Subcutaneous abdominal adipose tissue (tissue), 5 donors: ENCODE measurements around the gene AKNAD1.
"Not testable (repeated sequence)": the region's sequence is repeated elsewhere in the genome, so short reads cannot be mapped to it uniquely, and the experiment has no call there.

Experiments
- H3K27ac ChIP-seq: one replicate; pipeline ENCODE4 v1.7.0; 2013; ENCODE audit warnings: low read depth, mild to moderate bottlenecking, inconsistent platforms, low read length, moderate library complexity
- H3K27me3 ChIP-seq, 5 donors: one replicate each; pipeline ENCODE4 v1.7.0; 2013; ENCODE audit warnings: low read length in 5 of 5, inconsistent platforms in 1 of 5; ENCODE audit not compliant: control insufficient read depth in 5 of 5, insufficient read depth in 4 of 5
- H3K36me3 ChIP-seq, 5 donors: one replicate each; pipeline ENCODE4 v1.7.0; 2013; ENCODE audit warnings: low read length in 5 of 5; ENCODE audit not compliant: control insufficient read depth in 5 of 5, insufficient read depth in 5 of 5
- H3K4me1 ChIP-seq, 5 donors: one replicate each; pipeline ENCODE4 v1.7.0; 2013; ENCODE audit warnings: low read length in 5 of 5, mild to moderate bottlenecking in 3 of 5, moderate library complexity in 1 of 5; ENCODE audit not compliant: control insufficient read depth in 5 of 5, insufficient read depth in 5 of 5
- H3K4me3 ChIP-seq, 5 donors: one replicate each; pipeline ENCODE4 v1.7.0; 2013; ENCODE audit warnings: low read length in 5 of 5, low read depth in 1 of 5
- H3K9ac ChIP-seq, 5 donors: one replicate each; pipeline ENCODE4 v1.7.0; 2013; ENCODE audit warnings: low read length in 5 of 5, mild to moderate bottlenecking in 4 of 5, moderate library complexity in 3 of 5
- H3K9me3 ChIP-seq, 5 donors: one replicate each; pipeline ENCODE4 v1.7.0; 2013; ENCODE audit warnings: low read length in 5 of 5; ENCODE audit not compliant: control insufficient read depth in 5 of 5
- donor health status: healthy.
- donor health status: healthy.
- donor health status: healthy.
- donor health status: healthy.
- donor health status: healthy.

AKNAD1 gene, protein sequence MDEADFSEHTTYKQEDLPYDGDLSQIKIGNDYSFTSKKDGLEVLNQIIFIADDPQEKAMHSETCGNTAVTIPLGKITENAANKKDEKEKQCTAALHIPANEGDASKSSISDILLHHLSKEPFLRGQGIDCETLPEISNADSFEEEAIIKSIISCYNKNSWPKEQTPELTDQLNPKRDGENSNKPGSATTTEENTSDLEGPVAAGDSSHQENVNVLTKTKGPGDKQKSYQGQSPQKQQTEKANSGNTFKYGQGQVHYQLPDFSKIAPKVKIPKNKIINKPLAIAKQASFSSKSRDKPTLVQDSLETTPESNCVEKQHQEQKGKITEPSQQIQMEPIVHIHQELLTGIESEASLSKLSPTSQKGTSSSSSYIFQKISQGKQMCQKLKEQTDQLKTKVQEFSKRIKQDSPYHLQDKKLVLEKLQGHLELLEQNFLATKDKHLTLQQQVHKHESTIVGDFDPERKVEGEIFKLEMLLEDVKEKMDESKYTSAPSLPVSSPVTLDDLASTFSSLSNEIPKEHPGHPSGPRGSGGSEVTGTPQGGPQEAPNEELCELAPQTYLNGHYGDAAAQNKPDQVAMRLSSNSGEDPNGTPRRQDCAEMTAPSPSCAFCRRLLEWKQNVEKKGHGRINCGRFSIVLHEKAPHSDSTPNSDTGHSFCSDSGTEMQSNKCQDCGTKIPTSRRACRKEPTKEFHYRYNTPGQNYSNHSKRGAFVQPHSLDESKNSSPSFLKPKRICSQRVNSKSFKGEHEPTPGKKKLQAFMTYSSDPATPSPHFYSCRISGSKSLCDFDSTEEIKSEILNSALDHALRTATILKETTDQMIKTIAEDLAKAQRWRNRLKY

DNA sequence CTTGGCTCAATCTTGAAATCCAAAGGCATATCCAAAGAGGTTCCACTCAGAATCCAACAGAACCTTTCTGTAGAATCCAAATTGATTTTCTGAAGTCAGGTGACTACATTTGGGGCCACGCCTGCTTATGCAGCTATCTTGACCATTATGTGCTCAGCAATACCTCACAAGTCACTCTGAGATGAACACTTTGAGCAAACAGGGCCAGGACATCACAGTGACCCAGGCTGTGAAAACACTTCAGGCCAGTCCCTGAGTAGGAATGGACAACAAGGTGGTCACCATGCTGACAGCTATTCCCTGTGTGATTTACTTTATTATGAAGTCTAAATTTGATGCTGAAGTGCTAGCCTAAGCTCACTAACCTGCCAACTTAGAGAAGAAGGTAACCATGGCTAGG is at the start of gene AKNAD1:
TSS of gene AKNAD1 (minus strand) at position 101 of the 400 bp plus-strand sequence. CDS start 4,430 bp downstream, outside the sequence.
- Histone ChIP-seq H3K4me3 (no peak within 1 kb of the TSS), H3K4me1 (peaks cover 0 to 7% (median 5%) of the 10 kb centered on the region in 5 donors), H3K36me3 (peaks cover 0 to 3% (median 0%) of the 10 kb centered on the region in 5 donors), H3K9ac (no peak within 1 kb of the TSS), H3K27ac (no peak within 1 kb of the TSS), H3K27me3 (peaks cover 0 to 2% (median 0%) of the 10 kb centered on the region in 5 donors), H3K9me3 (no peaks in the 10 kb centered on the region)

DNA sequence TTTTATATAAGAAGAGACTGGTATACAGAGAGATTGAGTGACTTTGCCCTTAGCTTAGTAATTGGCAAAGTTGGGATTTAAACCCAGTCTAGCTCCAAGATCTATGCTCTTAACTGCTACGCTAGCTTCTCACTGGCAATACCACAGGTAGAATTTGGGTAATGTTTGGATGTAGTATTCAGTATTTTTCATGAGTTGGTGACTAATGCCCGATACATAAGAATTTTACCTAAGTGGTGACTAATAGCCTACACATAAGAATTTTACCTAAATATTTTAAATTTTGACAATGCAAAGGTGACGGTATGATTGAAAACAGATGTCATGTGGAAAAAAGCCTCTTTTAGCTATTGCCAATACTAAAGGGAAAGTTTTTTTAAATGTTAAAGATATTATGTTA is 44.2 kb upstream of the AKNAD1 start:
- H3K9ac ChIP-seq, result no peak overlapping the region
- H3K27me3 ChIP-seq, result no peaks in the 10 kb centered on the region
- H3K9me3 ChIP-seq, result no peaks in the 10 kb centered on the region
- no peak overlapping the region for H3K27ac ChIP-seq
- no peaks in the 10 kb centered on the region for H3K36me3 ChIP-seq
- no peak overlapping the region for H3K4me3 ChIP-seq
- H3K4me1 ChIP-seq, result no peaks in the 10 kb centered on the region

- H3K27me3 ChIP-seq, result no peaks in the 10 kb centered on the region
- H3K36me3 ChIP-seq, result no peaks in the 10 kb centered on the region
- no peak overlapping the region for H3K4me3 ChIP-seq
- no peaks in the 10 kb centered on the region for H3K4me1 ChIP-seq
- no peak overlapping the region for H3K27ac ChIP-seq
- H3K9me3 ChIP-seq, result no peaks in the 10 kb centered on the region
- H3K9ac ChIP-seq, result no peak overlapping the region
Measured at GRCh38 chr1:108897865-108898720, 41.2 kb upstream of the AKNAD1 start.

DNA sequence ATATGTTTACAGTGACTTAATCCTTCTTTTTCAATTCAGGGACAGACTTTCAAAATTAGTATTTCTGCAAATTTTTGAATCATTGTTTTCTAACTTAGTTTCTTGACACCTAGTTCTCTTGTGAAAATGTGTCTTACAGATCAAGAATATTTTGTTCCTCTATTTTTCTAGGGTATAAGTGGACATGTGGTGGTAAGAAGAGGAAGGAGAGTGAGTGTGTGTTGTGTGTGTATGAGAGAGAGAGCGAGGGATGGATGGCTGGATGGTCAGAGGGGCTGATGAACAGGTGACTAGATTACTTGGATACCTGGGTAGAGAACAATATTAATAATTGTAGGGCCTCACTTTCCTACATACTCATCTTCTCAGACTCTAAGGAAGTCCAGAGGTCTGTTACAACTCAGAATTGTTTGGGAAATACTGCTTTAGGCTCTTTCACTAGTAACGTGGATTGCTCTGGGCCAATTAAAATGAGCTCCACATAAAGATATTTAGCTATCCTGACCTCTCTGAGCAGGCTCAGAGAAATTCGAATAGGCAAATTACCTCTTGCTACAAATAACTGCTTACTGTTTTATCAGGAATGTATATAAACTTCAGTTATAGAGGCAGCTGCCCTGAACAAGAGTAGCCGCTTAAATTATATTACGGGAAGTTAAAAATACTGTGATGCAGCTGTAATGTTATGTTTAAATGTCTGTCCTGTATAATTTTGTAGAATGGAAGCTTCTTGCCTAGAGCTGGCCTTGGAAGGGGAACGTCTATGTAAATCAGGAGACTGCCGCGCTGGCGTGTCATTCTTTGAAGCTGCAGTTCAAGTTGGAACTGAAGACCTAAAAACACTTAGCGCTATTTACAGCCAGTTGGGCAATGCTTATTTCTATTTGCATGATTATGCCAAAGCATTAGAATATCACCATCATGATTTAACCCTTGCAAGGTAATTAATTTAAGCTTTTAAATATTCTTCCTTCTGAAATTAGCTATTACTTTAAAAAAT is 39.6 kb upstream of the AKNAD1 start:
- H3K36me3 ChIP-seq, result no peaks in the 10 kb centered on the region
- H3K27me3 ChIP-seq, result no peaks in the 10 kb centered on the region
- no peaks in the 10 kb centered on the region for H3K4me1 ChIP-seq
- no peak overlapping the region for H3K27ac ChIP-seq
- no peak overlapping the region for H3K9ac ChIP-seq
- no peaks in the 10 kb centered on the region for H3K9me3 ChIP-seq
- no peak overlapping the region for H3K4me3 ChIP-seq

GRCh38 chr1:108893141-108893530 is 36.2 kb upstream of the AKNAD1 start:
- no peaks in the 10 kb centered on the region for H3K9me3 ChIP-seq
- H3K4me1 ChIP-seq, result no peaks in the 10 kb centered on the region
- no peak overlapping the region for H3K9ac ChIP-seq
- H3K27ac ChIP-seq, result no peak overlapping the region
- no peak overlapping the region for H3K4me3 ChIP-seq
- H3K27me3 ChIP-seq, result no peaks in the 10 kb centered on the region
- H3K36me3 ChIP-seq, result no peaks in the 10 kb centered on the region

DNA sequence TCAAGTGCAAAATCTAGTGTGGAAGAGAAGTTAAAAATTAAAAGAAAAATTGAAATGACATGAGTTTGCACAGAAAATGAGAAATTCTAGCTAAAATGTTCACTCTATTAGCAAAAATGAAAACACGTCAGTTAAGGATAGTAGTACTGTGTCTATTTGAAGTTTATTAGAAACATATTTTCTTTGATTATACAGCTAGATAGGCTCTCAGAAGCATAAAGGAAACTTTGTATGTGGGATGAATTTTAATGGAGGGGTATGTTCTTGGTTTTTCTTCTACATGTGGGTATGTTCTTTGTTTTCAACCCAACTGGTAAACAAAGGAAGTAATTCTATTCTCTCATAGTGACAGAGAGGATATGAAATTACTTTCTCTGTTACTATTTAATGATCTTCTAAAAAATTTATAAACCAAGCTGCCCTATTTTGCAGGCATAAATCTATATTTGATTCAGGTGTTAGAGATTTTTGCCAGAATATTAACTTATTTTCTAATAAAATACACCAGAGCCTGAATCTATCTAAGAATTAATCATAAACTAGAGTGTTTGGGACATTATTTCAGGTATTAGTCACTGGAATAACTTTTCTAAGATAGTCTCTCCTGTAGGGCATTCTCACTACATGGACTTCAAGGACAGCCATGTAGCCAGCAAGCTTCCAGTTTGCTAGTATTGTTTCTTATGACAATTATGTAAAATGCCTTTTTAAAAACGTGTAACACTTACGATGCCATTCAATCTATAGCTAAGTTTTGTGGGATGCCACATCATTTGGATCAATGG is 35.7 kb upstream of the AKNAD1 start:
- Histone ChIP-seq H3K4me1 (no peaks in the 10 kb centered on the region), H3K27ac (no peak overlapping the region), H3K27me3 (no peaks in the 10 kb centered on the region), H3K36me3 (no peaks in the 10 kb centered on the region), H3K9me3 (no peaks in the 10 kb centered on the region), H3K9ac (no peak overlapping the region), H3K4me3 (no peak overlapping the region)

- no peak overlapping the region for H3K9ac ChIP-seq
- no peak overlapping the region for H3K4me3 ChIP-seq
- H3K9me3 ChIP-seq, result no peaks in the 10 kb centered on the region
- no peaks in the 10 kb centered on the region for H3K27me3 ChIP-seq
- no peaks in the 10 kb centered on the region for H3K4me1 ChIP-seq
- H3K27ac ChIP-seq, result no peak overlapping the region
- no peaks in the 10 kb centered on the region for H3K36me3 ChIP-seq
Measured at GRCh38 chr1:108889706-108890384, 33.0 kb upstream of the AKNAD1 start.

DNA sequence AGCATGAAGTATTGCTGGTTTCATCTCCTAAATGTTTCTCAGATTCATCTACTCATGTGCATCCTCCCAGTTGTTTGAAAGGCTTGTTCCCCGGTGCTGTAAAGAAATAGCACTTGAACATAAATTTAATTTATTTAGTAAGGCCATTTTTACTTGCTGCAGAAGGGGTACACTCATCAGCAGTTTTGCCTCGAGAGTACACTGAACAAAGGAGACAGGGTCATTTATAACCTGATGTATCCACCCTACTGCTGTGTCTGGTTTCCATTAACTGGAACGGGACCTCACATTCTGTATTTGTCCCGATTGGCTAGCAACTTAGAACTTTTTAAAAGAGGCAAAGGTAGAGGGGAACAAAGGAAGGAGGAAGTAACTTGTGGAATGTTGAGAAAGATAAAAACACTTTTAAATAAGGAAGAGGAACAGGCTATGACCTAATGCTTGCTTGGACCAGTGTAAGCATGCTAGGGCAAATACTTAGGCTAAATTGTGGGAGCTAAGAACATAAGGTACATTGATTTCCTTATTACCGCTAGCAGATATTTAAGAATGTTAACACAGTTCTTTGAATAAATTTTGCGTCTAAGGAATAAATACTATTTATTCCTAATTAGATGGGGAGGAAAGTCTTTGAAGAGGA is 32.2 kb upstream of the AKNAD1 start:
- not testable (repeated sequence) for H3K36me3 ChIP-seq, H3K27ac ChIP-seq, H3K9me3 ChIP-seq, H3K27me3 ChIP-seq, H3K4me3 ChIP-seq, H3K4me1 ChIP-seq, H3K9ac ChIP-seq
